GM12875 (cell line): ENCODE data around the gene HCN3.
A peak's percentile ranks its signal among the peaks of the same experiment; 100 is the strongest.

Experiments used
- H3K4me3 ChIP-seq: one replicate; pipeline ENCODE4 v1.5.1; 2011; ENCODE audit warnings: low read depth, low read length, control low read depth
- TF ChIP-seq, protein P1 (sequence below): IDR thresholded peaks from 2 replicates; pipeline ENCODE4 v1.5.1; 2011; ENCODE audit warnings: low read depth, mild to moderate bottlenecking, control low read depth, inconsistent platforms, low read length, moderate library complexity, borderline replicate concordance; ENCODE audit not compliant: insufficient read depth

The HCN3 gene

GRCh38 chr1:155251566-155251965 lies 25.7 kb upstream of the HCN3 start:
- TF ChIP-seq, protein P1, sequence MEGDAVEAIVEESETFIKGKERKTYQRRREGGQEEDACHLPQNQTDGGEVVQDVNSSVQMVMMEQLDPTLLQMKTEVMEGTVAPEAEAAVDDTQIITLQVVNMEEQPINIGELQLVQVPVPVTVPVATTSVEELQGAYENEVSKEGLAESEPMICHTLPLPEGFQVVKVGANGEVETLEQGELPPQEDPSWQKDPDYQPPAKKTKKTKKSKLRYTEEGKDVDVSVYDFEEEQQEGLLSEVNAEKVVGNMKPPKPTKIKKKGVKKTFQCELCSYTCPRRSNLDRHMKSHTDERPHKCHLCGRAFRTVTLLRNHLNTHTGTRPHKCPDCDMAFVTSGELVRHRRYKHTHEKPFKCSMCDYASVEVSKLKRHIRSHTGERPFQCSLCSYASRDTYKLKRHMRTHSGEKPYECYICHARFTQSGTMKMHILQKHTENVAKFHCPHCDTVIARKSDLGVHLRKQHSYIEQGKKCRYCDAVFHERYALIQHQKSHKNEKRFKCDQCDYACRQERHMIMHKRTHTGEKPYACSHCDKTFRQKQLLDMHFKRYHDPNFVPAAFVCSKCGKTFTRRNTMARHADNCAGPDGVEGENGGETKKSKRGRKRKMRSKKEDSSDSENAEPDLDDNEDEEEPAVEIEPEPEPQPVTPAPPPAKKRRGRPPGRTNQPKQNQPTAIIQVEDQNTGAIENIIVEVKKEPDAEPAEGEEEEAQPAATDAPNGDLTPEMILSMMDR = no peak
- no peak overlapping the region for H3K4me3 ChIP-seq

DNA sequence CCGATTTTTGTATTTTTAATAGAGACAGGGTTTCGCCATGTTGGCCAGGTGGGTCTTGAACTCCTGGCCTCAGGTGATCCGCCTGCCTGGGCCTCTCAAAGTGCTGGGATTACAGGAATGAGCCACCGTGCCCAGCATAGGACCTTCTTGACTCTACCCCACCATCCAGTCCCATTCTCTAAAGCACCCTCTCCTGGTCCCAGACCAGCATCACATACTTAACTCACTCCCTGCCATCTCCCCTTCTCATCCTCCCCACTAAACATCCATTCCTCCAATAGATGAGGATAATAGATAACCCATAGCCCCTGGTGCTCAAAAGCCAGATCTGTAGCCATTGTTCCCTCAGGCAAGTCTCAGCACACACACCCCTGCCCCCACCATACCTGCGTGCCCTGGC lies 24.1 kb upstream of the HCN3 start:
- no peak overlapping the region for H3K4me3 ChIP-seq
- TF ChIP-seq, protein P1 = no peak

DNA sequence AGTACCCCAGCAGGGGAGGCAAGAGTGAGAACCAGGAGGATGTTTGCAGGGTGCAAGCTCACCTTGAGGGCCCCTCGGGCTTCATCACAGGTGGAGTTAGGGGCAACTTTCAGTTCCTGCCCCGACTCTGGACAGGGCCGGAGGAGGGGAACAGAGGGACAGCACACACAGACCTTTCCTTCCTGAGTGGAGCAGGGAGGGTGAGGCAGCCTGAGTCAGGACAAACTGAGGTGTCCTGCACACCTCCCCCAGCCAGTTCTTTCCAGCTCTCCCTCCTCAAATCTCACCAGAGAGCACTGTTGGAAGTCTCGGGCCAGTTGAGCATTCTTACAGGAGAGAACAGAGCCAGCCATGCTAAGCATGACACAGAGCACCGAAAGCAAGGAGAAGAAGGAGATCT lies 23.5 kb upstream of the HCN3 start:
- peak overlapping the region; percentile 68 for H3K4me3 ChIP-seq
- TF ChIP-seq, protein P1 = no peak

GRCh38 chr1:155254228-155254713 lies 23.0 kb upstream of the HCN3 start:
- TF ChIP-seq, protein P1 = no peak
- peak overlapping the region; percentile 68 for H3K4me3 ChIP-seq

- TF ChIP-seq, protein P1 = no peak
- peak overlapping the region; percentile 68 for H3K4me3 ChIP-seq
Observed at GRCh38 chr1:155254714-155255242, 22.5 kb upstream of the HCN3 start.

DNA sequence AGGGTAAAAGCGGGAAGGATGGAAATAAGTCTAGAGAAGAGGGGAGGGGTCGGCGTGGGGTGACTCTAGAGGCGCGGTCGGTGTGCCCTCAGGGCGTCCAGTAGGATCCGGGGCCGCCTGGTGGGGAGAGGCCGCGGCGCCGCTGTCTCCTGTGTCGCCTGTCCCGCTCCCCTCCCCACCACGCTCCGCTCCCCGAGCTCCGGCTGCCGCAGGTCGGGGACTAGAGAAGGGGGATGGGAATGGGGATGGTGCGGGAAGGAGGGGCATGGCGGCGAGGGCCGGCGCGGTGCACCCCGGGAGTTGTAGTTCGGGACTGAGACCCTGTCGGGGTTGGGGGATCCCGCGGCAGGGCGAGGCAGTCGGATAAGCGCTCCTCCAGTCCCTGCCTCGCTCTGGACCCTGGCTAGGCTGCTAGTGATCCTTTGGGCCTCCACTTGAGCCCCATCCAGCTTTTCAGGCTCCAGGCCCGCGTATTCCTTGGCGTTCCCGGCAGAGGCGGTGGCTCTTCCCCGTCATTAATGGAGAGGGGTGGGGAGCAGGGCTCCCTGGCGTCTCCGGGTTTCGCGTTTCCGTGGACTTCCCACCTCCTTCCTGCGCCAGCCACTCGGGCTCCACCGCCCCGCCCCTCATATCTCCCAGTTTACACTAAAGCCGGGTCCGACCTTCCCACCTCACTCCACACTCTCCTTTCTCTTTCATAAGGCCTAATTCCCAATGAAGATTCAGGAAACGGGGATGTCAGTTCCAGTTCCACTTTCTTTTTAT lies 21.8 kb upstream of the HCN3 start, which contains the start of gene ENTREP3:
Gene ENTREP3 (minus strand): TSS at position 241 of the 765 bp plus-strand sequence. CDS start 606 bp downstream, outside the sequence.
- TF ChIP-seq, protein P1 = 0 out of 2 replicates have a peak, but pooled peaks have one; percentile 0

More for the DNA sequence above, 21.8 kb upstream of the HCN3 start, which contains the start of gene ENTREP3:
- peak within 1 kb of the TSS; percentile 68 for H3K4me3 ChIP-seq
